Testis (tissue), 3 donors: ENCODE measurements around the gene BTG2. TPM values are rescaled to one million over a fixed set of nuclear protein-coding genes. Genes with fewer than 3 reads are reported as not detected.

Source experiments
- DNase-seq: peaks from one replicate; pipeline ENCODE4 v3.0.0-alpha.2; 2019
- H3K27ac ChIP-seq, 2 donors: fragments of 200-600 bp; sonication (generic); one replicate each; pipeline ENCODE4 v1.5.1; 2019
- H3K27me3 ChIP-seq: fragments of 200-600 bp; sonication (generic); one replicate; pipeline ENCODE4 v1.5.1; 2019
- H3K36me3 ChIP-seq: fragments of 200-600 bp; sonication (generic); one replicate; pipeline ENCODE4 v1.5.1; 2017; ENCODE audit warnings: low read depth; ENCODE audit errors: missing control alignments
- H3K4me1 ChIP-seq: fragments of 200-600 bp; sonication (generic); one replicate; pipeline ENCODE4 v1.5.1; 2019
- H3K4me3 ChIP-seq, 2 donors: fragments of 200-600 bp; sonication (generic); one replicate each; pipeline ENCODE4 v1.5.1; 2017 to 2019
- H3K9me3 ChIP-seq: fragments of 200-600 bp; sonication (generic); one replicate; pipeline ENCODE4 v1.5.1; 2017
- CTCF ChIP-seq, 3 experiments: fragments of 450-650 bp in 2 of 3; fragments of 200-600 bp in 1 of 3; sonication (generic) in 1 of 3; IDR thresholded peaks; one replicate each; pipeline ENCODE4 v1.5.1; 2016 to 2019; ENCODE audit warnings: antibody characterized with exemption in 3 of 3, mild to moderate bottlenecking in 2 of 3, moderate library complexity in 1 of 3
- POLR2A ChIP-seq: fragments of 450-650 bp; IDR thresholded peaks from one replicate; pipeline ENCODE4 v1.6.1; 2017; ENCODE audit warnings: antibody characterized with exemption, mild to moderate bottlenecking, moderate library complexity
- WGBS, 2 donors: methylation state at CpG; one replicate each; pipeline ENCODE4 v1.1.5; 2018; 5-methylcytosine and 5-hydroxymethylcytosine counted together
- intact Hi-C: fragments of 100-400 bp; cut with DNase I; formaldehyde crosslinking; loops from one replicate; pipeline ENCODE4 v1.15.1; 2023; ENCODE audit warnings: low total_unique reads
- polyA plus RNA-seq: library from polyadenylated mRNA; stranded (reverse); fragments of 350-450 nt; fragmentation: Illumina TruSeq; extraction: RNeasy Lipid Tissue Mini Kit (QIAGEN cat#74804); gene quantifications from one replicate; pipeline ENCODE4 v1.2.3, GENCODE V29; 2014; ENCODE audit warnings: low read depth, low replicate concordance; ENCODE audit not compliant: insufficient read depth
- total RNA-seq, 2 donors: library from RNA; depleted of rRNA; stranded (reverse); fragments of >200 nt; gene quantifications; one replicate each; pipeline ENCODE4 v1.2.3, GENCODE V29; 2016

The BTG2 gene
- total and polyA plus RNA-seq, 3 donors from 2014 or later = 14.5 to 25.4 (median 23.8) TPM

DNA sequence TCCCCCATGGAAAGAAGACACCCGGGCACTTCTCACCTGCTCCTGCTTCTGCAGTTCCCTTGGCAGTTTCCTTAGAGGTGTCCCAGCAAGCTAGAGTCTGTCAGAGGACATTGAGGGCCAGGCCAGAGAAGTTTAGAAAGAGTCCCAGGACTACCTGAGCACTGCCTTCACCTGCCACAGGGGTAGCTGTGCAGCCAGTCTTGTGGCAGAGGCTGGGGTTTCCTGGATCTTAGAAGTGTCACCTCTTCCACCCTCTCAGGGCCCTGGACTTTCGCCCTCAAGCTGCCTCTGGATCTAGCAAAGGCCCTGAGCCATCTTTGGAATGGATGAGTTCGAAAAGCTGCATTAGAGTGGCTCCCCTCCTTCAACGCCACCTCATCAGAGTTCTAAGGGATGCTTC lies 34.9 kb upstream of the BTG2 start:
- Histone ChIP-seq H3K9me3 (no peaks in the 10 kb centered on the region), H3K27me3 (no peaks in the 10 kb centered on the region), H3K36me3 (no peaks in the 10 kb centered on the region), H3K27ac (no peak overlapping the region), H3K4me1 (peaks cover 30% of the 10 kb centered on the region), H3K4me3 (no peak overlapping the region)
- intact Hi-C loops = loop anchor here (5.0 to 10.0 kb wide), 3 partner anchors 57 to 214 kb away; no protein-coding TSS in a partner anchor
- WGBS, 2 donors = 85 to 89% methylated on average over 4 of the region's 4 CpGs
- DNase-seq = no peak
- TF ChIP-seq CTCF (IDR thresholded peaks at IDR 0.05) (no peak), POLR2A (no peak)

DNA sequence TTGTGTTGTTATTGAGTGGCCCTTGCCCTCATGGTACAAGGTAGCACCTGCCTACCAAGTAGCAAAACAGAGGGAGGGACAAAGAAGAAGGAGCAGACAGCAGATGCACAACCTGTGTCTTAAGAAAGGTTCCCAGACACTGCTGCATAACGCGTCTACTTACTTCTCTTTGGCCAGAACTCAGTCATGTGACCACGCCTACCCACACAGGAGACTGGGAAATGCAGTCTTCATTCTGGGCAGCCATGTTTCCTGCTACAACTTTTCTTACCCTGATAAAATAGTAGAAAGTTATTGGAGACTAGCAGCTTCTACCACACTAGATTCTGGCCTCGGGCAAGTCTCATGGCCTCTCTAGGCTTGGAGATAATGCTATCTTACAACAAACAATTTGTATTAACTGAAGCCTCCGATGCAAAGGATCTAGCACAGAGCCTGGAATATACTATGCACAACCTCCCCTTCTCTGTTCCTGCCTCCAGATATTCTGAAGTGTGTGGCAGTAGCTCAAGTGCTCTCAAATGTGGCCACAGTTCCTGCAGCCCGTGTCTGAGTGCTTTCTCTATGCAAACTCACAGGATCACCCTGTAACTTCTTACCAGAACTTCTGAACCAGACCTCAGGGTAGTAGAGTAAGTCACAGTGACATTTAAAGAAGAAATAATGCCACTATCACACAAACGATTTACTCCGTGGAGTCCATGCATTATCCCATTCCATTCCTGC lies 34.1 kb upstream of the BTG2 start:
- DNase-seq = peak; percentile 88
- Histone ChIP-seq H3K4me1 (peaks cover 34% of the 10 kb centered on the region), H3K9me3 (no peaks in the 10 kb centered on the region), H3K27me3 (no peaks in the 10 kb centered on the region), H3K36me3 (no peaks in the 10 kb centered on the region), H3K27ac (no peak overlapping the region), H3K4me3 (no peak overlapping the region)
- intact Hi-C loops = loop anchor here (5.0 to 10.0 kb wide), 3 partner anchors 56 to 214 kb away; no protein-coding TSS in a partner anchor
- 44 to 46% methylated on average over 8 of the region's 8 CpGs for WGBS, 2 donors
- TF ChIP-seq POLR2A (no peak), CTCF (IDR thresholded peaks at IDR 0.05) (no peak)

GRCh38 chr1:203271962-203272632 lies 33.2 kb upstream of the BTG2 start:
- WGBS, 2 donors = 62 to 63% methylated on average over 5 to 6 of the region's 6 CpGs
- no peak for DNase-seq
- intact Hi-C loops = loop anchor here (5.0 to 10.0 kb wide), 3 partner anchors 55 to 213 kb away; no protein-coding TSS in a partner anchor
- H3K36me3 ChIP-seq = no peaks in the 10 kb centered on the region
- H3K9me3 ChIP-seq = no peaks in the 10 kb centered on the region
- no peak overlapping the region for H3K4me3 ChIP-seq
- no peaks in the 10 kb centered on the region for H3K27me3 ChIP-seq
- H3K27ac ChIP-seq = no peak overlapping the region
- TF ChIP-seq POLR2A (no peak), CTCF (IDR thresholded peaks at IDR 0.05) (no peak)
- peaks cover 38% of the 10 kb centered on the region for H3K4me1 ChIP-seq

- Histone ChIP-seq H3K27ac (peak overlapping the region; percentile 78 to 83), H3K27me3 (no peaks in the 10 kb centered on the region), H3K4me3 (peak overlapping the region in 1 of 2 donors; percentile 46), H3K9me3 (no peaks in the 10 kb centered on the region), H3K36me3 (no peaks in the 10 kb centered on the region), H3K4me1 (peaks cover 44% of the 10 kb centered on the region)
- intact Hi-C loops = loop anchor here (5.0 to 10.0 kb wide), 3 partner anchors 55 to 212 kb away; no protein-coding TSS in a partner anchor
- 18 to 27% methylated on average over 11 to 17 of the region's 17 CpGs for WGBS, 2 donors
- TF ChIP-seq POLR2A = no peak
- no peak for TF ChIP-seq CTCF (IDR thresholded peaks at IDR 0.05)
- no peak for DNase-seq
Observed at GRCh38 chr1:203272633-203273205, 32.6 kb upstream of the BTG2 start.
